ENCODE measurements around the gene TRIM17. TPM values are rescaled to one million over a fixed set of nuclear protein-coding genes. Genes with fewer than 3 reads are reported as not detected.
"Not testable (repeated sequence)": the region's sequence is repeated elsewhere in the genome, so short reads cannot be mapped to it uniquely, and the experiment has no call there.

TRIM17 gene
- total RNA-seq, 1 donor from 2014 or later, result 2.4 TPM

GRCh38 chr1:228452194-228453021 is 35.7 kb upstream of the TRIM17 start:
- intact Hi-C loops (cut with micrococcal nuclease), result no loop called here

- intact Hi-C loops (cut with micrococcal nuclease), result no loop called here
Observed at GRCh38 chr1:228450200-228450599, 33.5 kb upstream of the TRIM17 start.

- intact Hi-C loops (cut with micrococcal nuclease), result no loop called here
Observed at GRCh38 chr1:228448372-228448771, 31.7 kb upstream of the TRIM17 start.

- intact Hi-C loops (cut with micrococcal nuclease), result no loop called here
Observed at GRCh38 chr1:228446852-228447251, 30.2 kb upstream of the TRIM17 start.

GRCh38 chr1:228445843-228446650 is 29.4 kb upstream of the TRIM17 start:
- intact Hi-C loops (cut with micrococcal nuclease), result loop anchor here (1.0 kb wide), 1 partner anchor 11 kb away; a partner anchor contains a TSS

GRCh38 chr1:228445490-228445842 is 28.8 kb upstream of the TRIM17 start:
- intact Hi-C loops (cut with micrococcal nuclease), result loop anchor here (1.0 kb wide), 1 partner anchor 12 kb away; a partner anchor contains a TSS

- intact Hi-C loops (cut with micrococcal nuclease), result no loop called here
Observed at GRCh38 chr1:228443395-228443794, 26.7 kb upstream of the TRIM17 start.

- intact Hi-C loops (cut with micrococcal nuclease), result no loop called here
Observed at GRCh38 chr1:228440761-228441500, 24.3 kb upstream of the TRIM17 start.

GRCh38 chr1:228438266-228438665 is 21.6 kb upstream of the TRIM17 start:
- intact Hi-C loops (cut with micrococcal nuclease), result no loop called here

GRCh38 chr1:228437424-228437962 is 20.8 kb upstream of the TRIM17 start:
- intact Hi-C loops (cut with micrococcal nuclease), result no loop called here

GRCh38 chr1:228434689-228435088 is 18.0 kb upstream of the TRIM17 start:
- intact Hi-C loops (cut with micrococcal nuclease), result no loop called here

- intact Hi-C loops (cut with micrococcal nuclease), result not testable (repeated sequence)
Observed at GRCh38 chr1:228433337-228434053, 16.8 kb upstream of the TRIM17 start.

- intact Hi-C loops (cut with micrococcal nuclease), result no loop called here
Observed at GRCh38 chr1:228430243-228430642, 13.6 kb upstream of the TRIM17 start.

GRCh38 chr1:228429698-228430097 is 13.0 kb upstream of the TRIM17 start:
- intact Hi-C loops (cut with micrococcal nuclease), result no loop called here

- intact Hi-C loops (cut with micrococcal nuclease), result no loop called here
Observed at GRCh38 chr1:228429007-228429406, 12.3 kb upstream of the TRIM17 start.

- intact Hi-C loops (cut with micrococcal nuclease), result no loop called here
Observed at GRCh38 chr1:228428412-228428811, 11.8 kb upstream of the TRIM17 start.

- intact Hi-C loops (cut with micrococcal nuclease), result no loop called here
Observed at GRCh38 chr1:228426518-228427175, 10.0 kb upstream of the TRIM17 start.

- intact Hi-C loops (cut with micrococcal nuclease), result no loop called here
Observed at GRCh38 chr1:228424685-228425660, 8.3 kb upstream of the TRIM17 start.
